Measurements from ENCODE around the gene KCNMA1.

DNA sequence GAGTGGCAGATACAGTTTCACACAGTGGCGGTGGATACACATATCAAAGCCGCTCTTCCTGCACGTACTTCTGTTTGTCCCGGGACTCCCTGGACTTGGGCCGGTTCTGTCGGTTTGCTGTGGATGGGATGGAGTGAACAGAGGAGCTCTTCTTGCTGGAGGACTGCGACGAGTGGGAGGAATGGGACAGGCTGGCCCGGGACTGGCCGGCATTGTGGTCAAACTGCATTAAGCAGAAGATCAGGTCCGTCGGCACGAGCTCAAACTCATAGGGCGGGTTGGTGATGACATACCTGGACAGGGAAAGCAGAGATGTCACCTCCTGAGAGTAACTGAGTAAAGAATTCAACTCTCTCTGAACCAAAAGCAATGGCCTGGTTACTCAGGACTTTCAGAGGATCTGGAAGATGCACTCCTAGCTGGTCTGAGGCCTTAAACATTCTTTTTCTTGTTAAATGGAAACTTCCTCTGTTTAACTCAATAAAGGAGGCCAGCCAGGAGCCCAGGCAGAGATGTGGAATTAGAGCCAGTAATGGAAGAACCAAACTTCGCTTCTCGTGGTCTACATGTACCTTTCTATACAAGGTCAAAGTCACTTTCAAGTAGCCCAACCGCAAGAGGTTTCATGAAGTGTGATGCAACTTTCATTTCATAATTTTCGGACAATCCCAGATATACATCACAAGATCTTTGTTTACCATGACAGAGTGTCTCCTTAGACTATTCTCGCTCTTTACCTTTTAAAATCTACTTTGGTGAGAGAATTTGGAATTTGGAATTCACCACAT lies 750.2 kb downstream of the KCNMA1 start:
- TF ChIP-seq EZH2 (IDR thresholded peaks at IDR 0.05; ENCODE audit: borderline replicate concordance, insufficient read depth, low read length, poor library complexity, severe bottlenecking), result no peak
- no peak for TF ChIP-seq EP300 (conservative IDR thresholded peaks at IDR 0.05; ENCODE audit: poor library complexity, severe bottlenecking)
- no peak for TF ChIP-seq CTCF (IDR thresholded peaks at IDR 0.05; ENCODE audit: poor library complexity, severe bottlenecking)
- no peak for TF ChIP-seq RAD21 (conservative IDR thresholded peaks at IDR 0.05)
- TF ChIP-seq SMC3 (conservative IDR thresholded peaks at IDR 0.05; ENCODE audit: poor library complexity), result no peak
- no peak for TF ChIP-seq TAF1 (IDR thresholded peaks at IDR 0.05; ENCODE audit: low read depth)
- TF ChIP-seq, protein P1, sequence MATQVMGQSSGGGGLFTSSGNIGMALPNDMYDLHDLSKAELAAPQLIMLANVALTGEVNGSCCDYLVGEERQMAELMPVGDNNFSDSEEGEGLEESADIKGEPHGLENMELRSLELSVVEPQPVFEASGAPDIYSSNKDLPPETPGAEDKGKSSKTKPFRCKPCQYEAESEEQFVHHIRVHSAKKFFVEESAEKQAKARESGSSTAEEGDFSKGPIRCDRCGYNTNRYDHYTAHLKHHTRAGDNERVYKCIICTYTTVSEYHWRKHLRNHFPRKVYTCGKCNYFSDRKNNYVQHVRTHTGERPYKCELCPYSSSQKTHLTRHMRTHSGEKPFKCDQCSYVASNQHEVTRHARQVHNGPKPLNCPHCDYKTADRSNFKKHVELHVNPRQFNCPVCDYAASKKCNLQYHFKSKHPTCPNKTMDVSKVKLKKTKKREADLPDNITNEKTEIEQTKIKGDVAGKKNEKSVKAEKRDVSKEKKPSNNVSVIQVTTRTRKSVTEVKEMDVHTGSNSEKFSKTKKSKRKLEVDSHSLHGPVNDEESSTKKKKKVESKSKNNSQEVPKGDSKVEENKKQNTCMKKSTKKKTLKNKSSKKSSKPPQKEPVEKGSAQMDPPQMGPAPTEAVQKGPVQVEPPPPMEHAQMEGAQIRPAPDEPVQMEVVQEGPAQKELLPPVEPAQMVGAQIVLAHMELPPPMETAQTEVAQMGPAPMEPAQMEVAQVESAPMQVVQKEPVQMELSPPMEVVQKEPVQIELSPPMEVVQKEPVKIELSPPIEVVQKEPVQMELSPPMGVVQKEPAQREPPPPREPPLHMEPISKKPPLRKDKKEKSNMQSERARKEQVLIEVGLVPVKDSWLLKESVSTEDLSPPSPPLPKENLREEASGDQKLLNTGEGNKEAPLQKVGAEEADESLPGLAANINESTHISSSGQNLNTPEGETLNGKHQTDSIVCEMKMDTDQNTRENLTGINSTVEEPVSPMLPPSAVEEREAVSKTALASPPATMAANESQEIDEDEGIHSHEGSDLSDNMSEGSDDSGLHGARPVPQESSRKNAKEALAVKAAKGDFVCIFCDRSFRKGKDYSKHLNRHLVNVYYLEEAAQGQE (IDR thresholded peaks at IDR 0.05; ENCODE audit: borderline replicate concordance), result no peak
- TF ChIP-seq MXI1 (conservative IDR thresholded peaks at IDR 0.05; ENCODE audit: poor library complexity, severe bottlenecking), result no peak
- no peak for TF ChIP-seq POLR2AphosphoS5 (IDR thresholded peaks at IDR 0.05)

Measured in neural cell (in vitro differentiated cells).